DMS153 treated with DMSO at 0.1 percent for 48 hours (cell line): ENCODE data around the gene ROS1.

Source experiments
- DNase-seq: peaks from one replicate; lab custom pipeline; 2025; ENCODE audit not compliant: unreplicated experiment; lab: John Stamatoyannopoulos, UW

Gene ROS1

DNA sequence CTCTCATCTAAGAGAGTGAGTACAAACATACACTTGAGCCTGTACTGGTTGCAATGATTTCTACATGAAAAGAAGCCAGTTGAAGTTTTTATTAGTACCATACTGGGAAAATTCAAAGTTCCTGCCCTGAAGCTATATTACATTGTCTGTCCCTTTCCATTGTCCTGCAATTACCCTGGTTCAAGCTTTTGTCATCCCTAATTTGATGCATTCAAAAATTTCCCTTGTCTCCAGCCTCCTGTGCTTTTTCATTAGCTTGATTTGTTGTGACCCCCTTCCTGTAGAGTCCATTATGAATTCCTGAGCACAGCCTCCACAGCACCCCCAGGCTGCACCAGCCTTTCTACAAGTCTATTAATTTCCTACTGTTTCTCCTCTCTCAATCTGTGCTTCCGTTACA is 114.0 kb downstream of the ROS1 start:
- no peak for DNase-seq

DNA sequence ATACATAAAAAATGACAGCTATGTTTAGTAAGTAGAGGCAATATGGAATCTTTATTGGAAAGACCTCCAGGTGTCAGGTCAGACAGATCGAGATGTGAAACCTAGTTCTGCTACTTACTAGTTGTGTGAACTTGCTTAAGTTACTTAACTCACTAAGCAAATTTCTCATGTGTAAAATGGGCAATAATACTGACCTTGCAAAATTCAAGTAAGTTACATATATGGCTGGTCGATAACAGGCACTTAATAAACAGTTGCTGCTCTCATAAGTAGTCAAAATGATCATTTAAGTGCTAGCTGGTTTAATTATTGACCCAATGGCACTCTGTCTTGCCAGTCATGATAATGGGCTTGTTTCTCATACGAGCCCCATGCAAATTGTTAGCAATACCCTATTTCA is 114.4 kb downstream of the ROS1 start:
- no peak for DNase-seq

DNA sequence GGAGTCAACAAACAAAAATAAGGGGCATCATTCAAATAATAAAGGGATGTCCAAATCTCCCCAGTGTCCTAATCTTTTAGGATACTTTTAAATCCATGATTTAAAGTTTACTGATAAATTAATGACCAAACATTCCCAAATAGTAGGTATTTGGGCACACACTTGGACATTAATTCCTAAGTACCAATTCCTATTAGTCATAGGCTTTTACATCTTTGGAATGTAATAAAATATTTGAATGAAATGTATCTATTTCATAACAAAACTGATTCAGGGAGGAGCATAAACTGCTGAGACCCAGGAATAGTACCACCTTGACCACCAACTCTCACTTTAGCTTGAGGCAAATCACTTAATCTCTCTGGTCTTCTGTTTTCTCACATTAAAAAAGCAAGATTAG is 116.1 kb downstream of the ROS1 start:
- DNase-seq = no peak

DNA sequence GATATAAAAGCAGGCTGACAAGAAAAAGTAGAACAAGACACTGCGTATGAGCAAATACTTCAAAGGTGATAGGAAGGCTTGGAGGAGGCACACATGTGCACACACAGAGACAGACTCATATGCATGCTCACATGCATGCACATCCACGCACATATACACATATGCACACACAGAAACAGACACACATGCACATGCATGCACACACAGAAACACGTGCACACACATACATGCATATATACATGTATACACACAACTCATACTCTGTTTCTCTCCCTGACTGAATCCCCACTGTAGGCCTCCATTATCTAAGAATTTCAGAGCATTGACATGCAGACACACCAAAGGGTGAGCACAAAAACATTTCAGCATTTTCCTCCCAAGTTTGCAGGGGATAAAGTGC is 116.7 kb downstream of the ROS1 start:
- DNase-seq = no peak

DNA sequence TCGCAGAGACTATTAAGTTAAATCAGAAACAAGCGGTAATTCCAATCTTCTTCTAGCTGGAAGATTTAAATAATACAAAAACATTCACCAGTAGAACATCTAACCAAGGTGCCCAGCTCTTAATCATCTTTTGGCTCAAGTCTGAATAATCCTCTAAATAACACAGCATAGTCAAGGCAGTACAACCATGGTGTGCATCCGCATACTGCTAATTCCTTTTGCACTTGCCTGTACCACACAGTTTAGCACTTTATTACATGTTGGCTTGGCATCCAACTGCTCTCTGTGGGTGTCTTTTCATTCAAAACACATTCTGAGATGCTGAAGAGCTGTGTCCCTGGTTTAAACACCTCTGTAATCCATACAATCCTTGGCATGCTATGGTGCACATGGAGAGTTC is 118.1 kb downstream of the ROS1 start:
- DNase-seq = no peak

DNA sequence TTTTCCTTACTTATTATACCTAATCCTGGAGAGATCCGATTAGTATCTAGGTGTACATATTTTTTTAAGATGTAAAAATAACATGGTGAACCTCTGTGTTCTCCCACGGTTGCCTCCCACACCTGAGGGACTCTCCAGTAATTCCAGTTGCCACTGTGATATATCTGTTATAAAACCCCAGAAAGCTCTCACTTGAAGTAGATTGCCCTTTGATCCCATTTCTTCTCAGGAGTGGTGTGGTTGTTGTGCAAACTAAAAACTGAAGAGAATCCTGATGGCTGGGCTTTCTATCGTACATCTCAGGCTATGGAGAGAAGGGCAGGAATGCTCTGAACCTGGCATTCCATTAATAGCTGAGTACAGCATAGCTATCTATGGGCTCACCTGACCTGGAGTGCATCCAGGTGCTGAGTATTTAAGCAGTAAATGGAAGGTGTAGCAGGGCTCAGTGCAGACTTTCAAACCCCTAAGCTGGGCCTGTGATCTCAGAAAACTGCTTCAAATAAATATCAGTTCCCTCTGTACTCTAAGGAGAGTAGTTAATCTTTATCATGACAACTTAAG is 119.4 kb downstream of the ROS1 start:
- DNase-seq = no peak

DNA sequence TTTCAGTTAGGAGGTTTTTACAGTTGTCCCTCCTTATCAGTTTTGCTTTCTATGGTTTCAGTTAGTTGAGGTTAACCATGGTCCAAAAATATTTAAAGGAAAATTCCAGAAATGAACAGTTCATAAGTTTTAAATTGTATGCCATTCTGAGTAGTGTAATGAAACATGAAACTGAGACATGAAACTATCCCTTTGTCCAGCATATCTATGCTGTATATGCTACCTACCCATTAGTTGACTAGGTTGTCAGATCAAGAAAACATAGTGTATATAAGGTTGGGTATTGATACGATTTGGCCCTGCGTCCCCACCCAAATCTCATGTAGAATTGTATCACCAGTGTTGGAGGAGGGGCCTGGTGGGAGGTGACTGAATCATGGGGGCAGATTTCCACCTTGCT is 121.3 kb downstream of the ROS1 start:
- no peak for DNase-seq

DNA sequence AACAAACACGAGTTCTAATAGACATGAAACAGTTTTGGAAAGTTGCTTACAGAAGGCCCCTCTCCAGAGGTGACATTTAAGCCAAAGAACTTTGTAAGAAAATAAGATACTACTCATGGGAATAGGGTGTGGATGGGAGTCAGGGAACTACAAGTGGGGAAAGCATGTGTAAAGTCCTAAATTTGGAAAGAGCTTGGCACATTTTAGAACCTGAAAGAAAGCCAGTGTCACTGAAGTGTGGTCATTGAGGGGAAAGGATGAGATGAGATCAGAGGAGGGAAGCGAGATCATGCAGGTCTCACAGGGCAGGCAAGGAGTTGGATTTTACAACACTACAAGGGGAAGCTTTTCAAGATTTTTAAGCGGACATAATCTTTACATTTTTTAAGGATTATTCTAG is 122.4 kb downstream of the ROS1 start:
- no peak for DNase-seq

DNA sequence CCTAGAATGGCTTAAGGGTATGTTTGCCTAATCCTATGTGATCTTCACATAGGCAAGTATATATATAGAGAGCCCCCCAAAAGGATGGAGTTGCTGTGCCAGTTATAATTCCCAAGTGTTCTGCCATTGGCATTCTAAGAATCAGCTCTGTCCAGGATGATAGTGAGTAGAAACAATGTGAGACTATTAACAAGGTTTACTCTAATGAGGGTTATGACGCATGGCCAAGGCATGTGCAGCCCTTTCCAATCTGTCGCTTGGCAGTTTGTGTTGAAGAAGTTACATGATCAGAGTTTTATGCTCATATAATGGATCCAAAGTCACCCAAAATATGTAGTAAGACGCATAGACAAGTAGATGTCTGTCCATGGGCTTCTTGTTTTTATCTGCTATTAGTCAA is 126.8 kb downstream of the ROS1 start:
- DNase-seq = no peak

DNA sequence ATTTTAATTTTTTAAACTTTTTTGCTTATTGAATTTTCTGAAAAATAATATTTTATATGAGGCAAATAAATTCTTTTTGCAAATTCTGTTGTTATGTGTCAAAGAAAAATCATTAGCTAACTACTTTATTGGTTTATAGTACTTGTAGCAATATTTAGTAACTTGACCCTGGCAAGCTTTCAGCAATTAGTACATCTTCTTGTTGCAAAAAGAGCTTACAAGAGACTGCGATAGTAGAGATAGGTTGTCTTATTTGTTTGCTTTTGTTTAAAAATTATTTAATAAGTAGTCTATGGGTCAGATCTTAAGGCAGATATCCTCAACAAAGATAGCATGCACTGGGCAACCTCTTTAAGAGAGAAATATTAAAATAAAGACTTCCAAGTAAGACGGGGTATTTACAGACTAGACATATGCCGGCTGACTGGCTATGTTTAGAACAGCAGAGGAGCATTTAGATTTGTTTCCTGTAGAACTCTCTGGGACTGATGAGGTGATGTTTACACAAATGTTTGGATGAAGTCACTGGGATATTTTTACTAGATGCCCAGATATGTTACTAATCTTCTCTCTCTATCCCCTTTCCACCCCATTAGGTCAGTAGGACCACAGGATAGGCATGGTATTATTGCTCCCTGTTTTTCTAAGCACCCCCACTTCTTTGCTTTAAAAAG is 135.4 kb downstream of the ROS1 start:
- no peak for DNase-seq

DNA sequence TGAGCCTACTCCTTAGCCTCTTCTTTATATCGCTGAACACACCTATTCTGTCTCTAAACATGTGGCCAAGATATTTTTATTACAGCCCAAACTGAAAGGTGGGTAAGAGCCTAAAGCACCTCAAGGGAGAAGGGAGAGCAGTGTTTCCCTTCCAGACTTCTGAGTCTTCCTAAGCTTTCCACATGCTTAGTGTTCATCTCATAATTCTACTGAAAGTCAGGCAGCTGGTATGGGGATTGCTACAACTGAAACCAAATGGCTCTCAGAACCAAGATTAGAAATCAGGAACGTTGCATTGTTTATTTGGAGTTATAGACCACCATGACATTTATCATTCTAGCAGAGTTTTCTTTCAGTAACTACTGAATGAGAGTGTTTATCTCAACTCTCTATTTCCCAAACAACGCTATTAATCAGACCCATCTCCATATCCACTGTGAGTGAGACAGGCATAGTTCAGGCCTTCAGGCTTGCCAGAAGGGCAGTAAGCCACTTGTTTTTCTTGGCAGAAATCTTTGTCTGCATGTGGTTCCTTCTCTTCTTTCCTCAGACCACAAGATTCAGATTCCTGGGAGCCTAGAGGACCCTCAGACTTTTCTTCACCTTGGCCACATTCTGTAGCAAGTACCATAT is 137.5 kb downstream of the ROS1 start:
- no peak for DNase-seq

DNA sequence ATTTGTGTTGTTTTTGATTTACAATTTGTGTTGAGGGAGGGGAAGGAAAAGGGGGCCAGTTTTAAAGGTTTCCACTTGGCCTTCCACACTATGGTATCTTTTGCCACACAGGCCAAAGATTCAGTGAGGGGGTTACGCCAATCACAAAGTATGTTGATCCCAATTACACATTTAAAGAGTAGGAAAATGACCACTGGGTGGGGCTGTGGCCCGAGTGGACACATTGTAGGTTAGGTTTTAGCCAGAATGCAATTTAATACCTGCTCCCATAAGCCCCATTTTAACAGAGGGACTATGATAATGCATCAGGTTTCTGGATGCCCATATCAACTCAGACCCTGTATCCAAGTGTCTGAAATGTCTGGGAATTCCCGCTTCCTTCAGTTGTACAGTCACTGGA is 144.8 kb downstream of the ROS1 start:
- no peak for DNase-seq

DNA sequence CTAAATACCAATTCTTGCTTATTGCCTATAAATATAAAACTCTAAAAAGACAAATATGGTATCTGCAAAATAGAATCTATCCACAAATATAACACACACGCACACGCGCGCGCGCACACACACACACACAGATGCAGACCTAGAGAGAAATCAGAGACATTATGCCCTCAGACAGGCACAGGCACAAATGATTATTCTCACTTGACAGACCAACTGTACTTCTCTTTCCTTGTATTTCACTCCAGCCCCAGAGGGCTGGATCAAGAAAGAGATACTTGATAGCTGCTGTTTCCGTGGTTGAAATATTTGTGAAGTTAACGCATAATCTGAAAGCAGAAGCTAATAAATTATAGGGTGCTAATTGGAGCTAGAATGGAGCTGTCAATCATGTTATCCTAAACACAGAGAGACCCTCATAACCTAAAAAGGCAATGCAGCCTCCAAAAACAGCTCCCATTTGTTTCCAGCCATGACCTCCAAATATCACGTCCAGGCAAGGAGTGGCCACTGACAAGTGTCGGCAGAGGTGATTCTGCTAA is 148.9 kb downstream of the ROS1 start:
- DNase-seq = no peak

DNA sequence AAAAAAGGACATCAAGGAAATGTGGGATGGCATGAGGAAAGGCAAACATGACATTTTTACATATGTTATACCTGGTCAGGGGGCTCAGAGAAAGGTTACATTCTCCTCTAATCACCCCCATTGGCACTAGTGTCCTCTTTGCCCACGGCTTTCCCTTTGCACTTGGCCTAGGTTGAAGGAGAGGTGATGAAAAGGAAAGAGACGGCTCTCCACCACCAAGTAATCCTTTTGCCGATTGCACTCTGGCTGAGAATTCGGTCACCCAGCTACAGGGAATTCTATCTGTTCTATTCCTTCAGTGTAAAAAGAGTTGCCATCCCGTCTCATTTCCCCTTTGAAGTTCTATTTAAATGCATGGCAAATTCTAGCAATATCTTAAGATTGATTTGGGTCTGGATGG is 150.0 kb downstream of the ROS1 start:
- DNase-seq = no peak

DNA sequence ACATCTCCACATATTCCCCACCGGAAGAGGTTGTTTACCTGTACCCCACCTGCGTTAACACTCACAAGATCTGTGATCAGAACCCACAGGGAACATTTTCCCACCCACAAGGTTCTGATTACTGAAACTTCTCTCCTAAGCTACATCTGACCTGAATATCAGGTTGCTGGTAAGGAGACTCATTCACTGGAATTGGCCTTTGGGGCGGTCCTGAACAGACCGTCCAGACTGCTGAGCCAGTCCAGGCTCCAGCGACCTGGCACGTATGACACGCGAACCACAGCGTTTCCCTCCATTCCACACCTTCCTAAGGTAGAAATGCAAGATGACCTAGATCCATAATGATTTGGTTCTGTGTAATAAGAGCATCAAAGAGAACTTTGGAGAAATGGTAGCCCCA is 150.5 kb downstream of the ROS1 start:
- no peak for DNase-seq

DNA sequence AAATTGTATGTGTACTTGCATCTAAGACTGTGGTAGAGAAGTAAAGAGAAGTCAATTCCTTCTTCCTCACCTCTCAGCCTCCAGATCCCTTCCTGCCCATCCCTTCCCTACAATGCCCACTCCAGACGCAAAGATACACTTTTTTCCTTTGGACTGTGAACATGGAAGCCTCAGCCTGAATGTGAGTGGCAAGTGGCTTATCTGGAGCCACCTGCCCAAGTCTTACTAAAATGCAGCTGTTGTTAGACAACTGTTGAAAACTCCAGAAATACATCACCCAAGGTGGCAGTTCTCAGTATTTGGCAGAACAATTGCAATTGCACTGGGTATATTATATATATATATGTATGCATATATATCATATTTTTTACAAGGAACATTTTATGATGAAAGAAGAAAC is 152.9 kb downstream of the ROS1 start:
- DNase-seq = no peak

DNA sequence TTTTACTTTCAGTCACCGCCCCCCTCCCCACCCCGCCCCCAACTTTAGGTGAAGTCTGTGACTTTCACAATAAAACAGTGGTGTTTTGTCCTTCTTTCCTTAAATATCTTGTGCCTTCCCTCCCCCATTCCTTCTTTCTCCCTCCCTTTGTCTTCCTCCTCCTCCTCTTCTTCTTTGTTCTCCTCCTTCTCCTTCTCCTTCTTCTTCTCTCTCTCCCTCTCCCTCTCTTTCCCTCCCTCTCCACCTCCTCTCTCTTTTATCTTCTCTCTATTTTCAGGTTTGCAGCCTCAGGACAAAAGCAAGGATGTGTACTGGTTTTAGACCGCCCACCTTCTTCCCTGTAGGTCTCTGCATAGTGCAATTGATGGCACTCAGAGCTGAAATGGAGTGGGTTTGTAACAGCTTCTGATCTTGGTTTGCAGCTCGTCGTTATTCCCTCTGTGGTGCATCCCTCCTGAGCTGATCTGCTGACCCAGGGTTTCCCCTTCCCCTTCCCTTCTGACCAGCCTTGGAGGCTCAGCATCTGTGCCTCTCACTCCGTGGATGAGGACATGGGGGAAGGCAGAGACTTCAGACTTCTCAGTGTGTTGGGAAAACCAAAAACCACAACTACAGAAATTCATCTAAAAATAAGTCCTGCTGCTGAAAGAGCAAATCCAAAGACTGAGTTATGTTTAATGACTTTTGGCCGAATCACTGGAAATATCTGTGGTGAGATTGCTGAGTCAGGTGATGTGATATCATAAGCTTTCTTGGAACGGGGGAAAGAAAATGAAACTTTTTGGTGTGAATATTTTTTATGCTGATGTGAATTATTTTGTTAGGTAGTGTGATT is 153.5 kb downstream of the ROS1 start:
- DNase-seq = no peak

DNA sequence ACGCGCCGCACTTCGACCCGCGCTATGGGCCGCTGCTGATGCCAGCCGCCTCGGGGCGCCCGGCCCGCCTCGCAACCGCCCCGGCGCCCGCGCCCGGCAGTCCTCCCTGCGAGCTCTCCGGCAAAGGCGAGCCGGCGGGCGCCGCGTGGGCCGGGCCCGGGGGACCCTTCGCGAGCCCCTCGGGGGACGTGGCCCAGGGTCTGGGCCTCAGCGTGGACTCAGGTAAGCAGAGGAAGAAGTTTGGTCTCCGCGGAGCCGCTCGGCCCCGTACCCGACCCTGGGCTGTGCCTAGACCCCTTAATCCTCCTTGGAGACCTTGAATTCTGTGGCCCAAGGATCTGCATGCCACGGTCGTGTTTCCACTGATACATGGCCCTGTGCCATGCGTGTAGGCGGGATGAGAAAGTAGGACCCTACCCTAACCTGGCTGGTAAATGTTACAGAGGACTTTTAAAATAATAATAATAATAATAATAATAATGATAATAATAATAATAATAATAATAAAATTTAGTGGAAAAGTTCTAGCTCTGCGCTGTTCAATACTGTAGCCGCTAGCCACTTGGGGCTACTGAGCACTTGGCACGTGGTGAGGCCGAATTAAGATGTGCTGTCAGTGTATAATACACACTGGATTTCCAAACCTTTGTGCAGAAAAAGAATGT is 154.8 kb downstream of the ROS1 start:
- no peak for DNase-seq

DNA sequence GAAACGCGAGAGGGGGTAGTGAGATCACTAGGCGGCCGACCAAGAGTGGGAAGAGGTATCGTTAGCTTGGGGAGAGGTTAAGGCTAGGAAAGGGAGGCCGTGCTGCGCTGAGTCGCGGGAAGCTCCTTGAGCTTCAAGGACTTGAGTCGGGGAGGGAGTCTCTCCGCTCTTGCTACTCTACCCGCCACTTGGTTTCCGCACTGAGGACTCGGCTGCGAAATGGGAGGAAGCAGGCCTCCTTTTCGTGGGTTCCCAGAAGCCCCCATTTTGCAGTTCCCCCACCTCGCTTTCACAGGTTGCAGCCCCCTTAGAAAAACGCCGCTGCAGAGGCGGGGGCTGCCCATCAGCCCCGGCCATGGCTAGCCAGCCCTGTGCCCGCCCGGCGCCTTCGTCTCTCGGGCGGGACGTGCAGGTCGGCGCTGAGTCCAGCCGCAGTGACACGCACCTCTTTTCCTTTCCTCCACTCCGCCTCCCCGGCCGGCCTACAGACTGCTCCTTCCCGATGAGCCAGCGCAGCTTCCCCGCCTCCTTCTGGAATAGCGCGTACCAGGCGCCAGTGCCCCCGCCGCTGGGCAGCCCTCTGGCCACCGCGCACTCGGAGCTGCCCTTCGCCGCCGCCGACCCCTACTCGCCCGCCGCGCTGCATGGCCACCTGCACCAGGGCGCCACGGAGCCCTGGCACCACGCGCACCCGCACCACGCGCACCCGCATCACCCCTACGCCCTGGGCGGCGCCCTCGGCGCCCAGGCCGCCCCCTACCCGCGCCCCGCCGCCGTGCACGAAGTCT is 155.5 kb downstream of the ROS1 start:
- no peak for DNase-seq

DNA sequence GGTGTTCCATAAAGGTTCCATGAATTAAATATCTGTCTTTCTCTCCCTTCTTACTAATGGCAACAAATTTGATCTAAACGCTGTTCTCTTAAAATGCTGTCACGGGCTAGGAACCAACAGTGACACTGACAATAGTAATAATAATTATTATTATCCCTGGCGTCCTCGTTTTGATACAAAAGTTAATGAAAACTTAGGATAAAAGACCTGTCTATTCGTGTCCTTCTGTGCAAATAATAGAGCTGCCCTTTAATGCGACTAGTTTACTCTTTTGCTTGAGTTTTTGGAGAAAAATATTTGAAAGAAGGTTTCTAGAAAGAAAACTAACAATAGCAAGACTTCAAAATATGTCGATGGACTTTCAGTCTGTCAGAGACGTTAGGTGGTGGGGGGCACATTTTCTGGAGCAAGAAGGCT is 156.1 kb downstream of the ROS1 start:
- DNase-seq = no peak
